ENCODE measurements around the gene KCTD14.

GRCh38 chr11:78025378-78025777, 2.3 kb upstream of the KCTD14 start:
- TF ChIP-seq POLR2A (IDR thresholded peaks at IDR 0.05) (no peak), EP300 (IDR thresholded peaks at IDR 0.05) (no peak)
